Gastroesophageal sphincter (tissue), 4 donors: ENCODE data around the gene TTBK2. TPM values are rescaled to one million over a fixed set of nuclear protein-coding genes. Genes with fewer than 3 reads are reported as not detected.

Experiments
- ATAC-seq: fragments of 150-250 bp; one replicate; pipeline ENCODE4 v1.9.1; 2016; ENCODE audit warnings: mild to moderate bottlenecking, moderate library complexity
- H3K27ac ChIP-seq, 4 donors: fragments of 200-600 bp; sonication (generic) in 3 of 4; 1 replicate in 3 of 4; 2 replicates in 1 of 4; pipeline ENCODE4 v1.5.1; 2016 to 2019
- H3K27me3 ChIP-seq: fragments of 200-600 bp; sonication (generic); one replicate; pipeline ENCODE4 v1.5.1; 2019
- H3K36me3 ChIP-seq, 2 donors: fragments of 200-600 bp; sonication (generic); one replicate each; pipeline ENCODE4 v1.5.1; 2019; ENCODE audit warnings: control low read depth in 1 of 2
- H3K4me1 ChIP-seq, 3 donors: fragments of 200-600 bp; sonication (generic); 1 replicate in 2 of 3; 2 replicates in 1 of 3; pipeline ENCODE4 v1.5.1; 2016 to 2019; ENCODE audit warnings: control low read depth in 2 of 3
- H3K4me3 ChIP-seq, 2 donors: fragments of 200-600 bp; sonication (generic); one replicate each; pipeline ENCODE4 v1.5.1; 2019; ENCODE audit warnings: mild to moderate bottlenecking in 1 of 2, moderate library complexity in 1 of 2
- H3K9me3 ChIP-seq, 3 donors: fragments of 200-600 bp; sonication (generic); one replicate each; pipeline ENCODE4 v1.5.1; 2017 to 2019; ENCODE audit warnings: control low read depth in 2 of 3
- CTCF ChIP-seq, 4 experiments: fragments of 200-600 bp in 2 of 4; fragments of 450-650 bp in 2 of 4; sonication (generic) in 1 of 4; IDR thresholded peaks; one replicate each; pipeline ENCODE4 v1.5.1; 2017 to 2019; ENCODE audit warnings: antibody characterized with exemption in 4 of 4, mild to moderate bottlenecking in 2 of 4, moderate library complexity in 2 of 4
- EP300 ChIP-seq: sonication (generic); formaldehyde crosslinking; IDR thresholded peaks from one replicate; pipeline ENCODE4 v1.6.1; 2017; ENCODE audit warnings: antibody characterized with exemption, mild to moderate bottlenecking
- POLR2A ChIP-seq, 2 donors: fragments of 450-650 bp; IDR thresholded peaks; one replicate each; pipeline ENCODE4 v1.6.1; 2017; ENCODE audit warnings: antibody characterized with exemption in 2 of 2, mild to moderate bottlenecking in 2 of 2, moderate library complexity in 1 of 2
- POLR2AphosphoS5 ChIP-seq: sonication (generic); formaldehyde crosslinking; IDR thresholded peaks from one replicate; pipeline ENCODE4 v1.6.1; 2017; ENCODE audit warnings: antibody characterized with exemption
- WGBS, 2 donors: methylation state at CpG; one replicate each; pipeline ENCODE4 v1.1.5; 2018; ENCODE audit warnings: low coverage in 1 of 2; 5-methylcytosine and 5-hydroxymethylcytosine counted together
- total RNA-seq, 4 donors: library from RNA; depleted of rRNA; stranded (reverse); fragments of >200 nt; gene quantifications; one replicate each; pipeline ENCODE4 v1.1.0, GENCODE V29; 2016

The TTBK2 gene
- total RNA-seq, 4 donors from 2014 or later = 21.2 to 24.4 (median 23.2) TPM

- H3K27me3 ChIP-seq = no peaks in the 10 kb centered on the region
- no peak overlapping the region for H3K4me3 ChIP-seq
- ATAC-seq = no peak
- no peaks in the 10 kb centered on the region for H3K9me3 ChIP-seq
- H3K27ac ChIP-seq = no peak overlapping the region
- TF ChIP-seq POLR2AphosphoS5 (no peak), EP300 (no peak), CTCF (IDR thresholded peaks at IDR 0.05) (no peak), POLR2A (IDR thresholded peaks at IDR 0.05) (no peak)
- H3K36me3 ChIP-seq = peaks cover 0 to 24% of the 10 kb centered on the region in 2 donors
- WGBS, 2 donors = 88 to 89% methylated on average over 1 of the region's 1 CpG
- no peaks in the 10 kb centered on the region for H3K4me1 ChIP-seq
These were observed 19.9 kb upstream of the TTBK2 start for GRCh38 chr15:42940527-42940926.

DNA sequence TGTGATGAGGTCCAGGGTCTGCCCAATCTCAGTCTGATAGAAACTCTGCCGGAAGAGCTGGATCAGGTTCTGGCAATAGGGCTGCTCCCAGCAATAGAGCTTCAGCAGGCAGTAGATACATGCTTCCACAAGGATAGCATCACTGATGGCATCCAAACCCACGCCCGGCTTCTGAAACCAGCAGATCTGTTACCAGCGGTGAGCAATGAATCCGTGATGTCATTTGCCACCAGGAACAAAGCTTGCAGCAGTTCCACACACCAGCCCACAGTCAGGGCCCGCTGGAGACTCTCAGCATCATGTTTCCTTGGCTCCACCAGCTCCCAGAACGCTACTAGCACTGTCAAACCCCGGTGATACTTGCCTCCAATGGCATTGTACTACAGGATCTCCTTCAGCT lies 19.3 kb upstream of the TTBK2 start:
- TF ChIP-seq POLR2A (IDR thresholded peaks at IDR 0.05) (no peak), EP300 (no peak), POLR2AphosphoS5 (no peak), CTCF (IDR thresholded peaks at IDR 0.05) (no peak)
- 86 to 100% methylated on average over 1 to 5 of the region's 8 CpGs for WGBS, 2 donors

DNA sequence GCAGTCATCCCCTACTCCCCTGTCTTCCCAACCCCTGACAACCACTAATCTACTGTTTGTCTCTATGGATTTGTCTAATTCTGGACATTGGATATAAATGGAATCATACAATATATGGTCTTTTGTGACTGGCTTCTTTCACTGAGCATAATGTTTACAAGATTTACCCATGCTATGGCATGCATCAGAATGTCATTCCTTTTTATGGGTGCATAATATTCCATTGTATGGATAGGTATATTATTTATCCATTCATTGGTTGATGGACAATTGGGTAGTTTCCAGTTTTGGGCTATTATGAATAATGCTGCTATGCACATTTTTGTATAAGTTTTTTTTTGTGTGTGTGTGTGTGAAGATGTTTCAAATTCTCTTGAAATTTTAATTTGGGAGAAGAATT lies 16.6 kb upstream of the TTBK2 start:
- no peak overlapping the region for H3K4me3 ChIP-seq
- no peaks in the 10 kb centered on the region for H3K9me3 ChIP-seq
- H3K4me1 ChIP-seq = no peaks in the 10 kb centered on the region
- no peak overlapping the region for H3K27ac ChIP-seq
- H3K36me3 ChIP-seq = no peaks in the 10 kb centered on the region
- H3K27me3 ChIP-seq = no peaks in the 10 kb centered on the region
- ATAC-seq = no peak
- TF ChIP-seq CTCF (IDR thresholded peaks at IDR 0.05) (no peak), EP300 (no peak), POLR2A (IDR thresholded peaks at IDR 0.05) (no peak), POLR2AphosphoS5 (no peak)

More for the DNA sequence above, 19.3 kb upstream of the TTBK2 start:
- Histone ChIP-seq H3K4me3 (no peak overlapping the region), H3K4me1 (no peaks in the 10 kb centered on the region), H3K27me3 (no peaks in the 10 kb centered on the region), H3K9me3 (no peaks in the 10 kb centered on the region), H3K36me3 (peaks cover 0 to 17% of the 10 kb centered on the region in 2 donors), H3K27ac (no peak overlapping the region)
- ATAC-seq = no peak

- Histone ChIP-seq H3K9me3 (no peaks in the 10 kb centered on the region), H3K4me3 (no peak overlapping the region), H3K27me3 (no peaks in the 10 kb centered on the region), H3K36me3 (no peaks in the 10 kb centered on the region), H3K4me1 (no peaks in the 10 kb centered on the region), H3K27ac (no peak overlapping the region)
- 72 to 88% methylated on average over 5 to 7 of the region's 7 CpGs for WGBS, 2 donors
- no peak for TF ChIP-seq CTCF (IDR thresholded peaks at IDR 0.05)
- TF ChIP-seq EP300 = no peak
- TF ChIP-seq POLR2AphosphoS5 = no peak
- no peak for TF ChIP-seq POLR2A (IDR thresholded peaks at IDR 0.05)
- ATAC-seq = no peak
These were observed 13.5 kb upstream of the TTBK2 start for GRCh38 chr15:42933886-42934667.

DNA sequence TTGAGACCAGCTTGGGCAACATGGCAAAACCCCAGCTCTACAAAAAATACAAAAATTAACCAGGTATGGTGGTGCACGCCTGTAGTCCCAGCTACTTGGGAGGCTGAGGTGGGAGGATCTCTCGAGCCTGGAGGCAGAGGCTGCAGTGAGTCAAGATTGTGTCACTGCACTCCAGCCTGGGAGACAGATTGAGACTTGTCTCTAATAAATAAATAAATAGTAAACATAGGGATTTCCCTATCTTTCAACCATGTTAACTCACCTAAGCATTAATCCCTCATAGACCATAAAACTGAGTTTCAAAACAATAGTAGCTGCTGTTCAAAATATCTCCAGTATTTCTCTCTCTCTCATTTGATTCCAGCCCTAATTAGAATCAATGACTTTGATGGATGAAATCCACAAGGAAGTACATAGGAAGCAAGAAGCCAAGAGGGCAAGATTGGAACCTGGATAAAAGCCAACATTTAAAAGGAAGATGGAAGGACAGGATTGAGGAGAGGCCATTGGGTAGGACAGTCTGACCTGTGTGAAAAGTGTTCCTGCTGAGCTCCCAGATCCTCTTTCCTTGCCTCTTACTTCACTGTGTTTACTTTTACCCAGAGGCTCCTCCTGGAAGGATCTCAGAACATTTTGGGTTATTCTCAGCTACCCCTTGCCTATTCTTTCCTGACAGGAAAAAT lies 12.4 kb upstream of the TTBK2 start:
- no peaks in the 10 kb centered on the region for H3K27me3 ChIP-seq
- H3K4me3 ChIP-seq = no peak overlapping the region
- 85 to 90% methylated on average over 2 of the region's 2 CpGs for WGBS, 2 donors
- no peaks in the 10 kb centered on the region for H3K4me1 ChIP-seq
- TF ChIP-seq CTCF (IDR thresholded peaks at IDR 0.05) (no peak), POLR2A (IDR thresholded peaks at IDR 0.05) (no peak), POLR2AphosphoS5 (no peak), EP300 (no peak)
- H3K36me3 ChIP-seq = no peaks in the 10 kb centered on the region
- no peak for ATAC-seq
- no peaks in the 10 kb centered on the region for H3K9me3 ChIP-seq
- no peak overlapping the region for H3K27ac ChIP-seq
